ENCODE measurements around the gene TRPV3.
"Not testable (repeated sequence)": the region's sequence is repeated elsewhere in the genome, so short reads cannot be mapped to it uniquely, and the experiment has no call there.

GRCh38 chr17:3466355-3466754 is 91.3 kb downstream of the TRPV3 start:
- not testable (repeated sequence) for TF ChIP-seq EZH2 (IDR thresholded peaks at IDR 0.05); POLR2AphosphoS5 (IDR thresholded peaks at IDR 0.05; ENCODE audit: borderline replicate concordance, low read depth, low read length)

All from SK-N-MC (cell line).